Lower leg skin (tissue), 4 donors: ENCODE measurements around the gene JARID2. TPM values are rescaled to one million over a fixed set of nuclear protein-coding genes. Genes with fewer than 3 reads are reported as not detected.

Experiments used
- DNase-seq, 2 donors: peaks; one replicate each; pipeline ENCODE4 v3.0.0-alpha.2; 2019; ENCODE audit warnings: low spot score in 2 of 2
- H3K4me3 ChIP-seq: fragments of 200-600 bp; sonication (generic); 2 replicates; pipeline ENCODE4 v1.5.1; 2017; ENCODE audit warnings: mild to moderate bottlenecking, low read depth; ENCODE audit not compliant: poor library complexity, severe bottlenecking
- CTCF ChIP-seq, 3 donors: fragments of 450-650 bp; IDR thresholded peaks; one replicate each; pipeline ENCODE4 v1.5.1; 2016; ENCODE audit warnings: antibody characterized with exemption in 3 of 3, mild to moderate bottlenecking in 3 of 3, moderate library complexity in 2 of 3
- POLR2A ChIP-seq, 2 donors: fragments of 450-650 bp; IDR thresholded peaks; one replicate each; pipeline ENCODE4 v1.6.1; 2016 to 2017; ENCODE audit warnings: antibody characterized with exemption in 2 of 2, mild to moderate bottlenecking in 1 of 2, moderate library complexity in 1 of 2
- WGBS, 2 donors: methylation state at CpG; one replicate each; pipeline ENCODE4 v1.1.5; 2018; 5-methylcytosine and 5-hydroxymethylcytosine counted together
- intact Hi-C: fragments of 100-400 bp; cut with DNase I; formaldehyde crosslinking; loops from one replicate; pipeline ENCODE4 v1.15.0; 2023; ENCODE audit warnings: low total_unique reads
- total RNA-seq, 4 donors: library from RNA; depleted of rRNA; stranded (reverse); fragments of >200 nt; gene quantifications; one replicate each; pipeline ENCODE4 v1.1.0, GENCODE V29; 2016

JARID2 gene
- total RNA-seq, 4 donors from 2014 or later = 17.9 to 24.2 (median 21.6) TPM

- no peak overlapping the region for H3K4me3 ChIP-seq
- 21 to 27% methylated on average over 26 of the region's 26 CpGs for WGBS, 2 donors
Measured at GRCh38 chr6:15504581-15505350, 258.9 kb downstream of the JARID2 start.

GRCh38 chr6:15505463-15505918, 259.6 kb downstream of the JARID2 start:
- no peak for TF ChIP-seq CTCF (IDR thresholded peaks at IDR 0.05)
- WGBS, 2 donors = 79 to 84% methylated on average over 18 of the region's 18 CpGs
- H3K4me3 ChIP-seq = no peak overlapping the region
- peak in 1 of 2 donors; percentile 74 for DNase-seq
- intact Hi-C loops = no loop called here

More at GRCh38 chr6:15504581-15505350, 258.9 kb downstream of the JARID2 start:
- peak; percentile 69 to 90 for DNase-seq
- intact Hi-C loops = no loop called here
- TF ChIP-seq POLR2A (IDR thresholded peaks at IDR 0.05) = no peak
- no peak for TF ChIP-seq CTCF (IDR thresholded peaks at IDR 0.05)

GRCh38 chr6:15506066-15506465, 260.2 kb downstream of the JARID2 start:
- TF ChIP-seq CTCF (IDR thresholded peaks at IDR 0.05) (no peak), POLR2A (IDR thresholded peaks at IDR 0.05) (no peak)
- H3K4me3 ChIP-seq = no peak overlapping the region
- peak in 1 of 2 donors; percentile 77 for DNase-seq
- intact Hi-C loops = no loop called here
- 92 to 96% methylated on average over 7 of the region's 7 CpGs for WGBS, 2 donors

GRCh38 chr6:15507221-15507620, 261.4 kb downstream of the JARID2 start:
- peak in 1 of 2 donors; percentile 76 for DNase-seq
- TF ChIP-seq POLR2A (IDR thresholded peaks at IDR 0.05) = no peak
- TF ChIP-seq CTCF (IDR thresholded peaks at IDR 0.05) = no peak
- H3K4me3 ChIP-seq = no peak overlapping the region
- 98% methylated on average over 11 of the region's 11 CpGs for WGBS, 2 donors
- intact Hi-C loops = no loop called here

- 91 to 93% methylated on average over 14 of the region's 14 CpGs for WGBS, 2 donors
- H3K4me3 ChIP-seq = no peak overlapping the region
- peak in 1 of 2 donors; percentile 54 for DNase-seq
- no peak for TF ChIP-seq POLR2A (IDR thresholded peaks at IDR 0.05)
- no peak for TF ChIP-seq CTCF (IDR thresholded peaks at IDR 0.05)
- intact Hi-C loops = no loop called here
Measured at GRCh38 chr6:15507746-15508145, 261.9 kb downstream of the JARID2 start.
